Islet precursor cell (in vitro differentiated cells): ENCODE data around the gene NOXO1.
"Not testable (repeated sequence)": the region's sequence is repeated elsewhere in the genome, so short reads cannot be mapped to it uniquely, and the experiment has no call there.

Experiments used
- DNase-seq: peaks from one replicate; pipeline ENCODE4 v3.0.0-alpha.2; 2018

The NOXO1 gene

DNA sequence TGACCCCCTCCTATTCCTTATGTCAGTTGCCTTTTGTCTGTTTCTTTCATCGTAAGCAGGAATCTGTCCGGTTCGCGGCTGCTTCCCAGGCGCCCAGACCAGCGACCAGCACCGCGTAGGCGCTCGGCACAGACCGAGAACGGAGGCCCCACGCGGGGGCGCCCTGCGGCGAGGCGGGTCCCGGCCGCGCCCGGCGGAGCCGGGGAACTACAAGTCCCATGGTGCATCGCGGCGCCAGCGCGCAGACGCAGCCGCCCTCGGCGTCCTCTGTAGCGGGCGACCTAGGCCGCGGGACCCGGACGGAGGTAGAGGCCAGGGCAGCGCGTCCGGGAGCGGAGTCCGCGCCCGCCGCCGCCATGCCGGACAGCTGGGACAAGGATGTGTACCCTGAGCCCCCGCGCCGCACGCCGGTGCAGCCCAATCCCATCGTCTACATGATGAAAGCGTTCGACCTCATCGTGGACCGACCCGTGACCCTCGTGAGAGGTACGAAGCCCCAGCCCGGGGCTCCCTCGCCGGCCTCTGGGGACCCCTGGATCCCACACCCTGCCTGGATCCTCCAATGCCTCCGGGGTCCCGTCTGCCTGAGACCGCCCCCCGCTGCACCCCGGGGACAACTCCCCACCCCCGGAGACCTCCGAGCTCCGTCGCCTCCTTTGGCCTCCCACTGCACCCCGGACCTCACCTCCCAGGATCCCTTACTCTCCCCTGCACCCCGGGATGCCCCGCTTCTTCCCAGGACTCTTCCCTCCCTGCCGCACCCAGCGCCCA is 21.8 kb downstream of the NOXO1 start, which contains the start of gene NDUFB10:
NDUFB10 (plus strand) TSS at position 270 of the 771 bp plus-strand sequence; CDS start at position 357, 87 bp downstream.
- DNase-seq = peak; percentile 96

DNA sequence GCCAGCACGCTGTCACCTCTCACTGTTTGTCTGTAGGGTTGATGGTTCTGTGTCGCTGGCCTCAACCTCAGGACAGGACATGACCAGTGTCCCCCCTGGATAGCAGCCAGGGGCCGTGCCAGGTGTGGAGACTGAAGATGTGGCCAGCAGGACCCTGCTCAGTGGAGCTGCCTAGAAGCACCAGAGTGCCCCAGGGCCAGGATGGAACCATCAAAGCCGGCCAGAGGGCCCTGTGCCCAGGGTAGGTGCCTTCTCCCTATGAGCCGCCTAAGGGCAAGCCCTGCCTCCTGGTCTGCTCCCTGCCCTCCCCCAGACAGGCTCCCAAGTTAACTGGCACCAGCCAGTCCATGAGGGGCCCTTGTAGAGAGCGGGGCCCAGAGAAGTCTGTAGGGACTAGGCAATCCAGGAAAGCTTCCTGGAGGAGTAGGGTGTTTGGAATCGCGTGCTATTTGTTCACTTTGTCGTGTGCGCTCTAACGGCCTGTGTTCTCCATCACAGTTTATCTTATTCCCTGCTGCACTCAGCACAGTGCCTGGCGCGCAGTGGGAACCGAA is 22.5 kb downstream of the NOXO1 start:
- no peak for DNase-seq

DNA sequence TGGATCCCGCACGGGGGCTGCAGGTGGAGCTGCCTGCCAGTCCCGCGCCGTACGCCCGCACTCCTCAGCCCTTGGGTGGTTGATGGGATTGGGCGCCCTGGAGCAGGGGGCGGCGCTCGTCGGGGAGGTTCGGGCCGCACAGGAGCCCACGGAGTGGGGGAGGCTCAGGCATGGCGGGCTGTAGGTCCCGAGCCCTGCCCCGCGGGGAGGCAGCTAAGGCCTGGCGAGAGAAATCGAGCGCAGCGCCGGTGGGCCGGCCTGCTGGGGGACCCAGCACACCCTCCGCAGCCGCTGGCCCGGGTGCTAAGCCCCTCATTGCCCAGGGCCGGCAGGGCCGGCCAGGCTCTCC is 23.2 kb downstream of the NOXO1 start:
- not testable (repeated sequence) for DNase-seq

DNA sequence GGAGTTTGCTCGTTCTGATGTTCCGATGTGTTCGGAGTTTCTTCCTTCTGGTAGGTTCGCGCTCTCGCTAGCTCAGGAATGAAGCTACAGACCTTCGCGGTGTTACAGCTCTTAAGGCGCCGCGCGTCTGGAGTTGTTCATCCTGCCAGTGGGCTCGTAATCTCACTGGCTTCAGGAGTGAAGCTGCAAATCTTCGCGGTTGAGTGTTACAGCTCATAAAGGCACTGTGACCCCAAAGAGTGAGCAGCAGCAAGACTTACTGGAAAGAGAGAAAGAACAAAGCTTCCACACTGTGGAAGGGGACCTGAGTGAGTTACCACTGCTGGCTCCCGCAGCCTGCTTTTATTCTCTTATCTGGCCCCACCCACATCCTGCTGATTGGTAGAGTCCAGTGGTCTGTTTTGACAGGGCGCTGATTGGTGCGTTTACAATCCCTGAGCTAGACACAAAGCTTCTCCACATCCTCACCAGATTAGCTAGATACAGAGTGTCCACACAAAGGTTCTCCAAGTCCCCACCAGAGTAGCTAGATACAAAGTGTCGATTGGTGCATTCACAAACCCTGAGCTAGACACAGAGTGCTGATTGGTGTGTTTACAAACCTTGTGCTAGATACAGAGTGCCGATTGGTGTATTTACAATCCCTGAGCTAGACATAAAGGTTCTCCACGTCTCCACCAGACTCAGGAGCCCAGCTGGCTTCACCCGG is 23.7 kb downstream of the NOXO1 start:
- not testable (repeated sequence) for DNase-seq

DNA sequence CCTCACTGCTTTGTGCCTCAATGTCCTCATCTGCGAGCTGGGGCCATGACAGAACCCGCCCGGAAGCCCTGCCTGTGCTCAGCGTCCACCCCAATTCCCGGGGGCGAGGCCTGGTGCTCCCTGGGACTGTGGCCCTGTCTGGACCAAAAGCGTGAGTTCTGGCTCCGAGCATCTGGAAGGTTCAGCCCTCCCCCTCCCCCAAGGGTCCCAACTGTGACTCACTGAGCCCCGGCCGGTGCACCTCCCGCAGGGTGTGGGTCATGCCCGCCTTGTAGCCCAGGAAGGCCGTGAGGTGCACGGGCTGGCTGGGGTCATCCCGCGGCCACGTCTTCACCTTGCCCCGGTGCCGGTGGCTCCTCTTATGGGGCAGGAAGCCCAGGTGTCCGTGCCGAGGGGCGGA is 27.5 kb downstream of the NOXO1 start:
- no peak for DNase-seq

DNA sequence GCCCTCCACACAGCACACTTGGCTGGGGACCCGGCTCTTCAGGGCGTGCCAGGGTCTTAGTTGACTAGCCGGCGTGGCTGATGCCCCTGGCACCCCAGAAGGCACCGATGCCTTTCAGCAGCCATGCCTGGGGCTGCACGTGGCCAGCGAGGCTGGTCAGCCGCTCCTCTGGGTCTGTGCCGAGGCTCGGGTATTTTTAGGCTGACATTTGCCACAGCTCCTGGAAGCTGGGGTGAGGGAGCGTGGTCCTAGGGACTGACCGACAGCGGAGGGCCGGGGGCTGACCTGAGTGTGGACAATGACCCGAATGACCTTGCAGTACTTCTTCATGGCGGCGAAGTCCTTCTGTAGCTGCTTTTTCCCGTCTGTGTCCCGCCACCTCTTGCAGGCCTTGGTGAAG is 30.7 kb downstream of the NOXO1 start:
- peak; percentile 49 for DNase-seq

GRCh38 chr16:1950047-1950446 is 31.2 kb downstream of the NOXO1 start:
- peak; percentile 46 for DNase-seq

GRCh38 chr16:1949507-1949906 is 31.8 kb downstream of the NOXO1 start:
- DNase-seq = no peak

GRCh38 chr16:1947369-1947670 is 33.9 kb downstream of the NOXO1 start:
- no peak for DNase-seq

- DNase-seq = peak; percentile 50
Measured at GRCh38 chr16:1946495-1947368, 34.5 kb downstream of the NOXO1 start.

- DNase-seq = peak; percentile 47
Measured at GRCh38 chr16:1945559-1946391, 35.5 kb downstream of the NOXO1 start.

GRCh38 chr16:1944612-1945199 is 36.6 kb downstream of the NOXO1 start:
- DNase-seq = no peak

DNA sequence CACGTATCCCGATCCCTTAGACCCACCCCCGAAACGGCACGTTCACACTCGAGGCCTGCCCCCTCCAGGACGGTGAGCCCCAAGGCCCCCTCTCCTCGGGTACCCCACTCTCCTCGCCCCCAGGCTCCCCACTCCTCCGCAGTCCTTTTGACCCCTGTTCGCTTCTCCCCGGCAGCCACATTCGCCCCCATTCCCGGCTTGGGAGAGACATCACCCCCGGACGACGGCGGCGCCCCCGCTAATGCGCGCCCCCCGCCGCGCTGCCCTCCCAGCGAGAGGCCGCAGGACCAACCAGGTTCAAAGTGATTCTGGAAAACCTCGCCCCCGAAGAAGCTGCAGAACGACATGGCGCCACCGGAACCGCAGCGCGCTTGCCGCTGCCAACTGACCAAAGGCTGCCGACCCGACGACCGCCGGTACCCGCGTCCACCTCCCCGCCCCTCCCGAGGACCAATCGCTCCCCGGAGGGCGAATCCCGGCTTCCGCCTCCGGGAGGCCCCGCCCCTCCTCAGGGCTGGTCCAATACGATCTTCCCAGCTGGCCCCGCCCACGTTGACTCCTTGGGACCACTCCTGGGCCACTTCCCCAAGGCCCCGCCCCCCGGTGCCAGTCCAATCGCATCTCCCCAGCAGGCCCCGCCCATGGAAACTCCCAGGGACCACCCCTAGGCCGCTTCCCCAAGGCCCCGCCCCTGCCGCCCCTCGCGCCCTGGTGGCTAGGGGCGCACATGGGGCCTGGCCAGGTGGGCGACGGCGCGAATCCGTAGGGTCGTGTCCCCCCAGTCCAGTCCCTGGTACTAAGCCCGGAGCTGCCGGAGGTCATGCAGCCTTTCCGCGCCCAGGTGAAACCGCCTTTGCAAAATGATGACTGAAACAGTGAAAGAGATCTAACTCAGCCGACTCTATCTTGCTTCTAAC is 38.2 kb downstream of the NOXO1 start, which contains the start of gene MSRB1:
MSRB1 (minus strand) TSS at position 390 of the 917 bp plus-strand sequence; CDS start at position 347, 43 bp downstream.
- DNase-seq = peak; percentile 99

- no peak for DNase-seq
Measured at GRCh38 chr16:1942047-1942809, 39.0 kb downstream of the NOXO1 start.

- no peak for DNase-seq
Measured at GRCh38 chr16:1941162-1942046, 39.9 kb downstream of the NOXO1 start.

DNA sequence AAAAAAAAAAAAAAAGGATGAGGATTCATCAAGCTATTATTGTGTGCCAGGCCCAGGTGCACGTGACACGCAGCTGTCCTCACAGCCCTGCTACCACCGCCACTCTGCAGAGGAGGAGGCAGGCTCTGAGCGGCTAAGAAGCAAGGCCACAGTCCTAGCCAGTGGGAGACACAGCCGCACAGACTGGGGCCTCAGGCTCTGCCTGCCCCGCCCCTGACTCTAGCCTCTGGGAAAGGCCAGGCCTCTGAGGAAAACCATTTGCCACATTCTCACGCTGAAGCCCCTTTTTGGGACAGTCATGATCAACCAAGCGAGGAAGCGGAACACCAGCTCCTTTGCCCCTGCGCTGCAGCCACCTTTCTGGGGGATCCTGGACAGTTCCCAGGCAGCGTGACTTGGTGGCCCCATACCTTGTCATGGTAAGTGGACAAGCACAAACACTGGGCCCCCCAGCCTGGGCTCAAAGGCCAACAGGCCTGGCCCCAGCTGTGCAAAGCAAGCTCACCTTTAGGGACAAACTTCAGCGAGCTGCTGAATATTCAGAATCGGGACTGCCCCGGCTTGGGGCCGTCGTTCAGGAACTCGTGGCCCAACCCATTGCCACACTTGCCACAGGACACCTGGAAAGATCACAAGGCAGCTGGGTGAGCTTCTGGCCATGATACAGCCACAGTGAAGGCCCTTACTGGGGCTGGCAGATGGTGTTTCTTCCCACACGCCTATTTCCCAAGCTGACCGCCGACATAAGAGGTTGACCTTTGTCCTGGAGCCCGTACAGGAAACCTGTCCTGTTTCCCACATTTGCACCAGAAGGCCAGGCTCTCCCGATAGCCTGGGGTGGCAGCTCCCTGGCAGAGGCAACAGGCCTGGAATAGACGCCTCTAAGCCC is 40.8 kb downstream of the NOXO1 start:
- peak; percentile 45 for DNase-seq

DNA sequence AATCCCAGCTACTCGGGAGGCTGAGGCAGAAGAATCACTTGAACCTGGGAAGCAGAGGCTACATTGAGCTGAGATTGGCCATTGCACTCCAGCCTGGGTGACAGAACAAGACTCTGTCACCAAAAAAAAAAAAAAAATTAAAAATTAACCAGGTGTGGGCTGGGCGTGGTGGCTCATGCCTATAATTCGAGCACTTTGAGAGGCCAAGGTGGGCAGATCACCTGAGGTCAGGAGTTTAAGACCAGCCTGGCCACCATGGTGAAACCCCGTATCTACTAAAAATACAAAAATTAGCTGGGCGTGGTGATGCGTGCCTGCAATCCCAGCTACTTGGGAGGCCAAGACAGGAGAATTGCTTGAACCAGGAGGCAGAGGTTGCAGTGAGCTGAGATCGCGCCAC is 41.4 kb downstream of the NOXO1 start:
- not testable (repeated sequence) for DNase-seq

- DNase-seq = no peak
Measured at GRCh38 chr16:1938910-1939309, 42.4 kb downstream of the NOXO1 start.
